Measurements from ENCODE around the gene IMPA2.

IMPA2 gene

DNA sequence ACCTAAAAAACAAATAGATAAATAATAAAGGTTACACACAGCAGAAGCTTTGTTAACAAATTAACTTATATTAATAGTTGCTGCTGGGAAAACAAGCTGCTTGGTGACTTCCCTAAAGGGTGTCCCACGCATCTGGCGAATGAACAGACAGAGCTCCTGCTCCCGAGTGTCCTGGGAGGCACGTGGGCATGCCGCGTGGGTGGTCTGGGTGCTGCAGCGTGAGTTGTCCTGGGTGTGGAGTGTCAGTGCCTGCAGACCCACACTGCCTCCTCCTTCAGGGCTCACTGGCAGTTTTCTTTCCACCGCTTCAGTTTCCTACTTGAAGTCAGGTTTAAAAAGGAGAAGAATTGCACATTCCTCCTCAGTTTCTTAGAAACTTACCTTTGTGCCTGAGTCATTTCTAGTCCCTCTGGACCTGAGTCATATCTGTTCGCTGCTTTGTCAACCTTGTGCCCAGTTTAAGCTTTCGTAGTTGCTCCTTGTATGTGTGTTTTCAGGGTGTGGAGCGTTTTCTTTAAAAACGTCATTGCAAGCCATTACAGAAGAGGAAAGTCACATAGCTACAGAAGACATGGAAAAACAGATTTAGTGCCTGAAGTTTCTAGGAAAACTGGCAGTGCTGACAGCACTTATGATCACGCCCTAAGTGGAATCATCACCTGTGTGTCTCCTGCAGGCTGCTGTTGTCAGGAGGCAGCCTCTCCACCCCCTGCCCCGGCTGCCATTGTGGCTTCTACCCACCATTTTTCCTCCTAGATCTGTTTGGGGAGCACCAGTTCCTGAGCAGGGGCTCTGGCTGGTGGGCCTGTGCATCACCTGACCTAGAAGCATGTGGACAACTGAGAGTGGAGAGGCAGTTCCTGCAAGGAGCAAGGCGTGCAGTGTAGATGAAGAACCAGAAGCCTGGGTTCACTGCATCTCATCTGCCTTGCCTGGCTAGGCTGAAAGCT, 24.5 kb downstream of the IMPA2 start:
- no peak for TF ChIP-seq Cebpa-rat (IDR thresholded peaks at IDR 0.05)
- no peak overlapping the region for H3K4me3 ChIP-seq
- peaks cover 0 to 88% (median 16%) of the 10 kb centered on the region in 11 experiments; a peak in 15 of 22 replicates for H4K20me1 ChIP-seq
- H3K36me3 ChIP-seq: peaks cover 34 to 95% (median 65%) of the 10 kb centered on the region in 11 experiments
- H3K9ac ChIP-seq: peak overlapping the region in 1 of 11 experiments; percentile 3; a peak in 1 of 22 replicates
- no peaks in the 10 kb centered on the region for H3K9me3 ChIP-seq (replicated peaks in 1 of 11)
- H3K27me3 ChIP-seq: no peaks in the 10 kb centered on the region
- H3K4me1 ChIP-seq: peaks cover 0 to 25% (median 17%) of the 10 kb centered on the region in 10 experiments; a peak in 19 of 20 replicates
- H3K27ac ChIP-seq: peak overlapping the region in 3 of 11 experiments; percentile 1 to 26 (median 7); a peak in 5 of 22 replicates
- peak overlapping the region in 8 of 11 experiments; percentile 15 to 63 (median 52); a peak in 14 of 22 replicates for H3K4me2 ChIP-seq

- Histone ChIP-seq H3K4me3 (no peak overlapping the region), H3K4me2 (no peak overlapping the region), H3K27ac (no peak overlapping the region), H3K27me3 (no peaks in the 10 kb centered on the region), H3K4me1 (peaks cover 0 to 25% (median 17%) of the 10 kb centered on the region in 10 experiments; a peak in 19 of 20 replicates), H3K36me3 (peaks cover 36 to 95% (median 64%) of the 10 kb centered on the region in 11 experiments), H3K9me3 (replicated peaks in 1 of 11) (no peaks in the 10 kb centered on the region), H3K9ac (no peak overlapping the region), H4K20me1 (peaks cover 0 to 90% (median 17%) of the 10 kb centered on the region in 11 experiments; a peak in 15 of 22 replicates)
- no peak for TF ChIP-seq Cebpa-rat (IDR thresholded peaks at IDR 0.05)
Observed at GRCh38 chr18:12006488-12006840, 25.2 kb downstream of the IMPA2 start.

- peaks cover 0 to 90% (median 18%) of the 10 kb centered on the region in 11 experiments; a peak in 15 of 22 replicates for H4K20me1 ChIP-seq
- no peak overlapping the region for H3K9ac ChIP-seq
- H3K36me3 ChIP-seq: peaks cover 33 to 97% (median 66%) of the 10 kb centered on the region in 11 experiments
- H3K27ac ChIP-seq: no peak overlapping the region
- H3K4me3 ChIP-seq: no peak overlapping the region
- no peak overlapping the region for H3K4me2 ChIP-seq
- TF ChIP-seq Cebpa-rat (IDR thresholded peaks at IDR 0.05): no peak
- no peaks in the 10 kb centered on the region for H3K9me3 ChIP-seq (replicated peaks in 1 of 11)
- peaks cover 0 to 25% (median 17%) of the 10 kb centered on the region in 10 experiments; a peak in 19 of 20 replicates for H3K4me1 ChIP-seq
- no peaks in the 10 kb centered on the region for H3K27me3 ChIP-seq
Observed at GRCh38 chr18:12007063-12007462, 25.8 kb downstream of the IMPA2 start.

DNA sequence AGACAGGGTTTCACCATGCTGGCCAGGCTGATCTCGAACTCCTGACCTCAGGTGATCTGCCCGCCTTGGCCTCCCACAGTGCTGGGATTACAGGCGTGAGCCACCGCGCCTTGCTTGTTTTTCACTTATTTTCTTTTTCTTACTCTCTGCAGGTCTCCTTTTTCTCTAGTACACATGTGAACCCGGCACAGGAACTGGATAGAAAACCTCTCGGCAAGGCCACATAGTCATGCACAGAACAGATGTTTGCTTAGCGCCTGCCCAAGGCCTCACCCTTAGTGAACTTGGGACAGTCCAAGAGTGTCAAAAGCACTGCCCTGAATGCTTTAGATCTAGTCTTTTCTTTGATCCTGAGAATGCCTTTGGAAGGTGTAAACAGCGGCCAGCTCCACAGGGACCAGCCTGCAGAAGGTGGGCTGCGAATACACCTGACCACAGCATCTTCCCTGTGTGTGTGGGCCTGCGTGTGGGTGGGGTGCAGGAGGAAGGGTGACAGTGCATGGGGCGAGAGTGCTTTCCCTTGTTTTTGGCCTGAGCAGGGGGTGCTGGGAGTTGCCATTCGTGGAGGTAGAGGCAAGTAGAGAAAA, 27.0 kb downstream of the IMPA2 start:
- H3K9ac ChIP-seq: no peak overlapping the region
- H3K27me3 ChIP-seq: no peaks in the 10 kb centered on the region
- no peaks in the 10 kb centered on the region for H3K9me3 ChIP-seq (replicated peaks in 1 of 11)
- TF ChIP-seq Cebpa-rat (IDR thresholded peaks at IDR 0.05): no peak
- H3K27ac ChIP-seq: no peak overlapping the region
- no peak overlapping the region for H3K4me3 ChIP-seq
- H3K36me3 ChIP-seq: peaks cover 35 to 98% (median 77%) of the 10 kb centered on the region in 11 experiments
- peaks cover 0 to 79% (median 18%) of the 10 kb centered on the region in 11 experiments; a peak in 15 of 22 replicates for H4K20me1 ChIP-seq
- H3K4me2 ChIP-seq: no peak overlapping the region
- H3K4me1 ChIP-seq: peaks cover 0 to 25% (median 17%) of the 10 kb centered on the region in 10 experiments; a peak in 19 of 20 replicates

DNA sequence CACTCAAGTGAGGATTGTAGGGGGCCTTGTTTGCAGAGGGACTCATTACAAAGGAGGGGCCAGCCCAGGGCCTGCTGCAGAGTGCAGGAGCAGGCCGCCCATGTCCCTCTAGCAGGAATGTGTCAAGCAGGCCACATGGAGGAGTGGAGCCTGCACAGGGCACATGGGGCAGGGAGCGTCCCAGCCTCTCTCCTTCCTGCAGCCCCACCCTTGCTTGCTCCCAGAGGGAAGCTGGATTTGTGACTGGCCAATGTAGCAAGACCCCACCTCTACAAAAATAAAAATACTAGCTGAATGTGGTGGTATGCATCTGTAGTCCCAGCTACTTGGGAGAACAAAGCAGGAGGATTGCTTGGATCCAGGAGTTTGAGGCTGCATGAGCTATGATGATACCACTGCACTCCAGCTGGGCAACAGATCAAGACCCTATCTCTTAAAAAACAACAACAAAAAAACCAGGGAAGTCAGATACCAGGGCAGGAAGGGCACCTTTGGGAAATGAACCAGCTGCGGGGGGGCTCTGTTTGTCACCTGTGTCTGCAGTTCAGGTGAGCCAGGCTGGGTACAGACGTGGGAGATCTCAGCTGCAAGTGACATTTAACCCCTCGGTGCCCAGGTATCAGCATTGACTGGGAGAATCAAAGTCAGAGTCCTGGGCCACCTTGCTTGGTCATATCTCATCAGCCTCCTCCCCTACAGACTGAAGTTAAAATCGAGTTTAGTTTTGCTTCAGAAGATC, 27.7 kb downstream of the IMPA2 start:
- no peak overlapping the region for H3K27ac ChIP-seq
- TF ChIP-seq Cebpa-rat (IDR thresholded peaks at IDR 0.05): no peak
- H3K27me3 ChIP-seq: no peaks in the 10 kb centered on the region
- peaks cover 0 to 72% (median 18%) of the 10 kb centered on the region in 11 experiments; a peak in 15 of 22 replicates for H4K20me1 ChIP-seq
- peaks cover 0 to 22% (median 16%) of the 10 kb centered on the region in 10 experiments; a peak in 19 of 20 replicates for H3K4me1 ChIP-seq
- peaks cover 39 to 98% (median 80%) of the 10 kb centered on the region in 11 experiments for H3K36me3 ChIP-seq
- H3K9me3 ChIP-seq (replicated peaks in 1 of 11): no peaks in the 10 kb centered on the region
- no peak overlapping the region for H3K4me3 ChIP-seq
- H3K9ac ChIP-seq: no peak overlapping the region
- H3K4me2 ChIP-seq: no peak overlapping the region

DNA sequence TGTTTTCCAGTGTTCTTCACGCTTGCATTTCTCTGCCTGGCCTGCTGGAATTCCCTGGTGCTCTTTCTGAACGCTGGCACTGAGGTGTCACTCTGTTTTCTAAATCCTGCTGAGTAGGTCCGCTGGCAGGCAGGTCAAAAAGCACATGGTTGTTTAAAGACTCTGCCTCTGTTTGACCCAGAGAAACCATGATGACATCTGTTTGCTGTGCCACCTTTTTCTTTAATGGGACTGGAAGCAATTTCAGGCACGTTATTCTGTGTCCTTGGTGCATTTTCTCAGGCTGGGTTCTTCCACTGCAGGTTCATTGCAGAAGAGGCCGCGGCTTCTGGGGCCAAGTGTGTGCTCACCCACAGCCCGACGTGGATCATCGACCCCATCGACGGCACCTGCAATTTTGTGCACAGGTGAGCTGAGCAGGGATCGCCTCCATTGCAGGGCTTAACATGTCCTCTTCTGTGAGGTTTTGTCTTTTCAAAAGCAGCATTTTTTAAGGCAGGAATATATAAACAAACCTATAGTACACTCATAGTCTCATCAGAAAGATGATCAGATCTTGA, 28.4 kb downstream of the IMPA2 start:
- peaks cover 0 to 72% (median 17%) of the 10 kb centered on the region in 11 experiments; a peak in 15 of 22 replicates for H4K20me1 ChIP-seq
- H3K27ac ChIP-seq: no peak overlapping the region
- H3K9ac ChIP-seq: no peak overlapping the region
- peaks cover 40 to 98% (median 85%) of the 10 kb centered on the region in 11 experiments for H3K36me3 ChIP-seq
- no peaks in the 10 kb centered on the region for H3K27me3 ChIP-seq
- no peak overlapping the region for H3K4me2 ChIP-seq
- H3K4me1 ChIP-seq: peaks cover 0 to 18% (median 13%) of the 10 kb centered on the region in 10 experiments; a peak in 19 of 20 replicates
- no peak overlapping the region for H3K4me3 ChIP-seq
- TF ChIP-seq Cebpa-rat (IDR thresholded peaks at IDR 0.05): no peak
- H3K9me3 ChIP-seq (replicated peaks in 1 of 11): no peaks in the 10 kb centered on the region

DNA sequence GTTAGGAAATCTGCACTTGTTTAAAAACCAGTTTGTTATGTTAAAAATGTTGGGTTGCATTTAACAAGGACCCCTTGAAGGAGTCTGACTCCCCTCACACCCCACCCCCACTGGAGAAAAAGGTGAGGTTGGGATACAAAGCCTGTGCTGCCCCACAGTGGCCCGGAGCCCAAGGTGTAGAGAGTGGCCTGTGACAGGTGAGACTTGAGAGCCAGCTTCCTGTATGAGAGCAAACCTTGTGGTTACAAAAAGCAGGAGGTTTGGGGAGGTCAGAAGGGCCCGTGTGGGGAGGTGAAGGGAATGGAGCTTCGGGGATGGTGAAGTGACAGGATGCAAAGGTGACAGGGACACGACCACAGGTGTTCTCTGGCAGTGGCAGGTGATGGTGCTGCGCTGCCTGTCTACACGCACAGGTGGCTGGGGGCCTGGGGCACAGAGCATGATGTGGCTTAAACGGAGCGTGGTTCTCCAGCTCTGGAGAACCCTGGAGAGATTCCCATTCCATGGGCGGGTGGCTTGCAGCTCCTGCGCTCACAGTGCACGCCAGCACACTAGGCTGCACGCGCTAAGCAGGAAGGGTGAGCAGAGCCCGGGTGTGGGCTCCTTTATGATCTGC, 29.0 kb downstream of the IMPA2 start:
- no peaks in the 10 kb centered on the region for H3K9me3 ChIP-seq (replicated peaks in 1 of 11)
- no peak for TF ChIP-seq Cebpa-rat (IDR thresholded peaks at IDR 0.05)
- H3K9ac ChIP-seq: no peak overlapping the region
- no peak overlapping the region for H3K4me2 ChIP-seq
- peaks cover 47 to 98% (median 91%) of the 10 kb centered on the region in 11 experiments for H3K36me3 ChIP-seq
- H3K4me1 ChIP-seq: peaks cover 0 to 12% (median 6%) of the 10 kb centered on the region in 10 experiments; a peak in 19 of 20 replicates
- H3K27me3 ChIP-seq: no peaks in the 10 kb centered on the region
- H4K20me1 ChIP-seq: peaks cover 0 to 68% (median 11%) of the 10 kb centered on the region in 11 experiments; a peak in 13 of 22 replicates
- H3K4me3 ChIP-seq: no peak overlapping the region
- no peak overlapping the region for H3K27ac ChIP-seq
